Measurements from ENCODE around the gene CALD1.

DNA sequence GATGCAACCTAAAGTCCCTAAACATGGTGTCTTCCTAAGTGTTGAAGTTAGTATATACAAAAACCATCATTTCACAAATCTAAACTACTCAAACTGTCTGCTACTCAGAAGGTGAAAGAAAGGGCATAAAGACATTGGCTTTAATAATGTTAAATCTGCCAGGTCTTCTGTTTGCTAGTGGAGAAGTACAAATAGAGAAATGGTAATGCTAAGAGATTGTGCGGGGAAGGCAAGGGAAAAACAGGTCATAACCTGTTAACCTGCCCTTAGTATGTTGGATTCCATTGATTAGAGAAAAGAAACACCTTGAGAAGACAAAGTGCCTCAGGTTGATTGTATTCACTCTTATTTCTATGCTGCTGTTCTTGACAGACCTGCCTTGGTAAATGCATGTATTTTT is 80.3 kb downstream of the CALD1 start:
- no peak for TF ChIP-seq BHLHE40 (IDR thresholded peaks at IDR 0.05; ENCODE audit: low read depth, low read length)
- TF ChIP-seq, protein P1, sequence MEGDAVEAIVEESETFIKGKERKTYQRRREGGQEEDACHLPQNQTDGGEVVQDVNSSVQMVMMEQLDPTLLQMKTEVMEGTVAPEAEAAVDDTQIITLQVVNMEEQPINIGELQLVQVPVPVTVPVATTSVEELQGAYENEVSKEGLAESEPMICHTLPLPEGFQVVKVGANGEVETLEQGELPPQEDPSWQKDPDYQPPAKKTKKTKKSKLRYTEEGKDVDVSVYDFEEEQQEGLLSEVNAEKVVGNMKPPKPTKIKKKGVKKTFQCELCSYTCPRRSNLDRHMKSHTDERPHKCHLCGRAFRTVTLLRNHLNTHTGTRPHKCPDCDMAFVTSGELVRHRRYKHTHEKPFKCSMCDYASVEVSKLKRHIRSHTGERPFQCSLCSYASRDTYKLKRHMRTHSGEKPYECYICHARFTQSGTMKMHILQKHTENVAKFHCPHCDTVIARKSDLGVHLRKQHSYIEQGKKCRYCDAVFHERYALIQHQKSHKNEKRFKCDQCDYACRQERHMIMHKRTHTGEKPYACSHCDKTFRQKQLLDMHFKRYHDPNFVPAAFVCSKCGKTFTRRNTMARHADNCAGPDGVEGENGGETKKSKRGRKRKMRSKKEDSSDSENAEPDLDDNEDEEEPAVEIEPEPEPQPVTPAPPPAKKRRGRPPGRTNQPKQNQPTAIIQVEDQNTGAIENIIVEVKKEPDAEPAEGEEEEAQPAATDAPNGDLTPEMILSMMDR (IDR thresholded peaks at IDR 0.05), result no peak
- no peak for TF ChIP-seq RFX5 (IDR thresholded peaks at IDR 0.05)
- no peak for TF ChIP-seq SMC3 (IDR thresholded peaks at IDR 0.05)

Data from A549 (cell line).